Thymus (tissue), 11 donors: ENCODE results near the gene CPEB1. TPM values are rescaled to one million over a fixed set of nuclear protein-coding genes. Genes with fewer than 3 reads are reported as not detected.
A peak's percentile ranks its signal among the peaks of the same experiment; 100 is the strongest.

Experiments
- DNase-seq, 9 donors: peaks; one replicate each; pipeline ENCODE4 v3.0.0-alpha.2; 2013; ENCODE audit warnings: low spot score in 9 of 9, low read depth in 6 of 9, missing footprints in 1 of 9
- H3K27ac ChIP-seq, 2 donors: one replicate each; pipeline ENCODE4 v1.5.1; 2013; ENCODE audit warnings: control low read depth in 1 of 2, low read depth in 1 of 2, low read length in 1 of 2, mild to moderate bottlenecking in 1 of 2, moderate library complexity in 1 of 2
- H3K27me3 ChIP-seq, 2 donors: one replicate each; pipeline ENCODE4 v1.5.1; 2013; ENCODE audit warnings: low read length in 1 of 2; ENCODE audit not compliant: control insufficient read depth in 2 of 2, insufficient read depth in 1 of 2
- H3K36me3 ChIP-seq, 2 donors: one replicate each; pipeline ENCODE4 v1.5.1; 2013; ENCODE audit warnings: low read length in 1 of 2, mild to moderate bottlenecking in 1 of 2, moderate library complexity in 1 of 2; ENCODE audit not compliant: control insufficient read depth in 2 of 2, insufficient read depth in 2 of 2
- H3K4me1 ChIP-seq, 2 donors: one replicate each; pipeline ENCODE4 v1.5.1; 2013; ENCODE audit warnings: low read length in 2 of 2; ENCODE audit not compliant: control insufficient read depth in 2 of 2, insufficient read depth in 2 of 2
- H3K4me3 ChIP-seq, 2 donors: one replicate each; pipeline ENCODE4 v1.5.1; 2013; ENCODE audit warnings: low read length in 2 of 2, control low read depth in 1 of 2, mild to moderate bottlenecking in 1 of 2
- H3K9me3 ChIP-seq, 2 donors: one replicate each; pipeline ENCODE4 v1.5.1; 2013; ENCODE audit warnings: low read length in 1 of 2, mild to moderate bottlenecking in 1 of 2; ENCODE audit not compliant: control insufficient read depth in 2 of 2, insufficient read depth in 1 of 2
- WGBS: extraction: QIAGEN DNeasy Blood & Tissue Kit; methylation state at CpG from one replicate; pipeline ENCODE4 v1.1.7; 2013; 5-methylcytosine and 5-hydroxymethylcytosine counted together
- polyA plus RNA-seq: library from polyadenylated mRNA; stranded (reverse); fragments of 200-250 nt; gene quantifications from one replicate; pipeline ENCODE4 v1.2.3, GENCODE V29; 2013
- total RNA-seq: library from RNA; stranded (reverse); fragments of 120-200 nt; gene quantifications from one replicate; pipeline ENCODE4 v1.2.4, GENCODE V29; 2013
- donor health status: healthy.

The CPEB1 gene
- total and polyA plus RNA-seq, 2 donors: 0.09 to 0.64 TPM

GRCh38 chr15:82674873-82675272, 27.7 kb upstream of the CPEB1 start:
- H3K4me1 ChIP-seq: no peaks in the 10 kb centered on the region
- H3K27me3 ChIP-seq: peaks cover 0 to 12% of the 10 kb centered on the region in 2 donors
- no peak overlapping the region for H3K4me3 ChIP-seq
- DNase-seq: no peak
- H3K27ac ChIP-seq: no peak overlapping the region
- H3K9me3 ChIP-seq: no peaks in the 10 kb centered on the region
- H3K36me3 ChIP-seq: no peaks in the 10 kb centered on the region
- 88% methylated on average over 2 of the region's 2 CpGs for WGBS

GRCh38 chr15:82670699-82671098, 23.5 kb upstream of the CPEB1 start:
- Histone ChIP-seq H3K4me1 (no peaks in the 10 kb centered on the region), H3K36me3 (no peaks in the 10 kb centered on the region), H3K27ac (no peak overlapping the region), H3K27me3 (no peaks in the 10 kb centered on the region), H3K9me3 (no peaks in the 10 kb centered on the region), H3K4me3 (no peak overlapping the region)
- 90% methylated on average over 4 of the region's 4 CpGs for whole genome bisulfite sequencing
- no peak for DNase-seq

- Histone ChIP-seq H3K9me3 (no peaks in the 10 kb centered on the region), H3K27me3 (no peaks in the 10 kb centered on the region), H3K27ac (no peak overlapping the region), H3K36me3 (no peaks in the 10 kb centered on the region), H3K4me1 (no peaks in the 10 kb centered on the region), H3K4me3 (no peak overlapping the region)
- WGBS: 93% methylated on average over 10 of the region's 10 CpGs
- DNase-seq: no peak
Measured at GRCh38 chr15:82666606-82667005, 19.4 kb upstream of the CPEB1 start.

- WGBS: 91% methylated on average over 5 of the region's 5 CpGs
- Histone ChIP-seq H3K27ac (no peak overlapping the region), H3K9me3 (no peaks in the 10 kb centered on the region), H3K4me3 (no peak overlapping the region), H3K4me1 (no peaks in the 10 kb centered on the region), H3K36me3 (no peaks in the 10 kb centered on the region), H3K27me3 (no peaks in the 10 kb centered on the region)
- no peak for DNase-seq
Measured at GRCh38 chr15:82664021-82664420, 16.9 kb upstream of the CPEB1 start.

- WGBS: 20% methylated on average over 4 of the region's 4 CpGs
- H3K27ac ChIP-seq: no peak overlapping the region
- DNase-seq: peak in 8 of 9 donors; percentile 38 to 77 (median 58)
Measured at GRCh38 chr15:82663186-82663600, 16.0 kb upstream of the CPEB1 start.

GRCh38 chr15:82662641-82663040, 15.5 kb upstream of the CPEB1 start:
- H3K4me1 ChIP-seq: no peaks in the 10 kb centered on the region
- H3K4me3 ChIP-seq: no peak overlapping the region
- no peaks in the 10 kb centered on the region for H3K9me3 ChIP-seq
- no peaks in the 10 kb centered on the region for H3K27me3 ChIP-seq
- no peaks in the 10 kb centered on the region for H3K36me3 ChIP-seq
- WGBS: 92% methylated on average over 9 of the region's 9 CpGs
- no peak for DNase-seq
- no peak overlapping the region for H3K27ac ChIP-seq

More at GRCh38 chr15:82663186-82663600, 16.0 kb upstream of the CPEB1 start:
- no peaks in the 10 kb centered on the region for H3K9me3 ChIP-seq
- H3K36me3 ChIP-seq: no peaks in the 10 kb centered on the region
- no peaks in the 10 kb centered on the region for H3K27me3 ChIP-seq
- H3K4me1 ChIP-seq: no peaks in the 10 kb centered on the region
- H3K4me3 ChIP-seq: no peak overlapping the region

GRCh38 chr15:82660378-82660777, 13.2 kb upstream of the CPEB1 start:
- 65% methylated on average over 1 of the region's 1 CpG for WGBS
- Histone ChIP-seq H3K36me3 (no peaks in the 10 kb centered on the region), H3K4me3 (no peak overlapping the region), H3K4me1 (no peaks in the 10 kb centered on the region), H3K27me3 (no peaks in the 10 kb centered on the region), H3K9me3 (no peaks in the 10 kb centered on the region), H3K27ac (no peak overlapping the region)
- no peak for DNase-seq

GRCh38 chr15:82656641-82657266, 9.6 kb upstream of the CPEB1 start:
- Histone ChIP-seq H3K4me3 (no peak overlapping the region), H3K9me3 (no peaks in the 10 kb centered on the region), H3K4me1 (no peaks in the 10 kb centered on the region), H3K36me3 (no peaks in the 10 kb centered on the region), H3K27me3 (no peaks in the 10 kb centered on the region), H3K27ac (no peak overlapping the region)
- WGBS: 77% methylated on average over 7 of the region's 7 CpGs
- DNase-seq: no peak

- no peak overlapping the region for H3K4me3 ChIP-seq
- DNase-seq: no peak
- H3K4me1 ChIP-seq: no peaks in the 10 kb centered on the region
- no peaks in the 10 kb centered on the region for H3K27me3 ChIP-seq
- H3K27ac ChIP-seq: no peak overlapping the region
- WGBS: 85% methylated on average over 3 of the region's 3 CpGs
- H3K9me3 ChIP-seq: no peaks in the 10 kb centered on the region
- H3K36me3 ChIP-seq: no peaks in the 10 kb centered on the region
Measured at GRCh38 chr15:82655606-82656005, 8.4 kb upstream of the CPEB1 start.
